Hematopoietic multipotent progenitor cell treated with erythropoietin and hydrocortisone succinate and interleukin-3 and kit ligand, for 8 days (in vitro differentiated cells): ENCODE results near the gene SURF2.
"Not testable (repeated sequence)": the region's sequence is repeated elsewhere in the genome, so short reads cannot be mapped to it uniquely, and the experiment has no call there.

Experiments used
- DNase-seq: peaks from one replicate; pipeline ENCODE4 v3.0.0-alpha.2; 2015

The SURF2 gene

DNA sequence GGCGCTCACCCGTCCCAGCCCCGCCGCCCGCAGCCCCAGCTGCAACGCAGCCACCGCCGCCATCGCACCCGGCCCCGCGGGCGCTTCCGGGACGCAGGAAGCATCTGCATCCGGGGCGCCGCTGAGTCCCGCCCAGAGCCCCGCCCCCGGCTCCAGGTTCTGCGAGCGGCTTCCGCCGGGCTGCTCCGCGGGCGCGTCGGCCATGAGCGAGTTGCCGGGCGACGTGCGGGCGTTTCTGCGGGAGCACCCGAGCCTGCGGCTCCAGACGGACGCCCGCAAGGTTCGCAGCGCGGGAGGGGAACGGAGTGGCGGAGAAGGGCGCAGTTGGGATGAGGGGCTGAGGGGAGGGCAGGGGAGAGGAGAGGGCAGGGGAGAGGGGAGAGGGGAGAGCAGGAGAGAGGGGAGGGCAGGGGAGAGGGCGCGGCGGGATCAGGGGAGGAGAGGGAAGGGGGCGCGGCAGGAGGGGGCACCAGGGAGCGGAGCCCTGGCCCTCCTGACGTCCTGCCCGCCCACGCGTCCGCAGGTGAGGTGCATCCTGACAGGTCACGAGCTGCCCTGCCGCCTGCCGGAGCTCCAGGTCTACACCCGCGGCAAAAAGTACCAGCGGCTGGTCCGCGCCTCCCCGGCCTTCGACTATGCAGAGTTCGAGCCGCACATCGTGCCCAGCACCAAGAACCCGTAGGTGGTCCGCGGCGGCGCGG, at the start of gene SURF2, which contains the start of gene SURF1:
TSS of gene SURF2 (plus strand) at position 160 of the 701 bp plus-strand sequence. CDS start at position 203, 43 bp downstream.
TSS of gene SURF1 (minus strand) at position 97 of the 701 bp plus-strand sequence. CDS start at position 63, 34 bp downstream.
- DNase-seq, result peak; percentile 83

DNA sequence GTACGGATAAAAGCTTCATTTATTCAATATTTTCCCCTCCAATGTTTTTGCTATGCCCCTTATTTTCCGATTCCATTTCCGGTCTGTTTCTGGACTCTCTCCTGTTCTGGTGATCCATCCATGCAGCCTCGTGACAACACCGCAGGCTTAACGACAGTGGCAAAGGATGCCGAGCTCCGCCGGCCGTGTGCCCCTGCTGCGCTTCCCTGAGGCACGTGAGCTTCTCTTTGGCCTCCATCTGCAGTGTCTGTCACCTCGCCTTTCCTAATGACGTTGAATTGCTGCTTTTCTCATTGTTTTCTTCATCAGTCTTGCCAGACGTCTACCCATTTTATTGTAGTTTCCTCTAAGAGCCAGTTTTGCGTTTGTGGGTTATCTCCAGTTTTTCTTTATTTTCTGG, 49.0 kb upstream of the SURF2 start:
- DNase-seq, result no peak

GRCh38 chr9:133309608-133310007, 46.7 kb upstream of the SURF2 start:
- no peak for DNase-seq

- DNase-seq, result no peak
These were observed 40.4 kb upstream of the SURF2 start for GRCh38 chr9:133315997-133316396.

GRCh38 chr9:133317551-133317950, 38.8 kb upstream of the SURF2 start:
- DNase-seq, result not testable (repeated sequence)

DNA sequence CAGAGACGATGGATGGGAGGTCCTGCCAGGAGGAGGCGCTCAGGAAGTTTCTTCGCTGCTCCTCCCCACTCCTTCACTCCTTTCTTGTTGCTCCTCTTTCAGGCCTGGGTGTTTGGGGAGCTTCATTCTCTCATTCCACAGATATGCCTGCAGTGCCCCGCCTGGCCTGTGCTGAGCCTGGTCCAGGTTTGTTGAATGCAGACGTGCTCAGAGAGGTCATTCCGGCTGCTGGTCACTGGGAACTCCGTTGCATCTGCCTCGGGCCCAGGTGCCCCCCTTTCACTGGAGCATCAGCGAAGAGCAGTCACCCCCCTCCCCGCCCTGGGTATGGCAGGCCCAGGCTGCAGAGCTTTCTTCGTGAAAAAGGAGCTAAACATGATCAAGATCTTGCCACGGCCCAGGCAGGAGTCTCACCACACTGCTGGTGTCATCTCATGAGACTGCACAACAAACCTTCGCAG, 35.9 kb upstream of the SURF2 start:
- DNase-seq, result no peak

DNA sequence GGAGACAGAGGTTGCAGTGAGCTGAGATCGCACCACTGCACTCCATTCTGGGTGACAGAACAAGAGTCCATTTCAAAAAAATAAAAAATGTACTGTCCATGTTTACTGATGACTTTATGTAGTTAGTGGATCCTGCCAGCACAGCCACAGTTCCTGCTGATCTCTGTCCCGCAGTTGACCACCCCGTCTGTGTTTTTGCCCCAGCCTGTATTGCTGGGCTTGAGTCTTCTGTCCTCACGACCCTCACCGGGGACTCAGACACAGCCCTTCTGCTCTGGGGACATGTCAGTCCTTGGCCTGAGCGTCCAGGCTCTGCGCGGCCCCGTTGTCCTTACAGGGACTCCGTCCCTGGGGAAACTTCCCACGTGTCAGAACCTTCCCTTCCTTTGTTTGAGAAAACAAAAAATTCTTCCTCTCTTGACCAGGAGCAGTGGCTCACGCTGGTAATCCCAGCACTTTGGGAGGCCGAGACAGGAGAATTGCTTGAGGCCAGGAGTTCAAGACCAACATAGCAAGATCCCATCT, 34.9 kb upstream of the SURF2 start:
- no peak for DNase-seq

DNA sequence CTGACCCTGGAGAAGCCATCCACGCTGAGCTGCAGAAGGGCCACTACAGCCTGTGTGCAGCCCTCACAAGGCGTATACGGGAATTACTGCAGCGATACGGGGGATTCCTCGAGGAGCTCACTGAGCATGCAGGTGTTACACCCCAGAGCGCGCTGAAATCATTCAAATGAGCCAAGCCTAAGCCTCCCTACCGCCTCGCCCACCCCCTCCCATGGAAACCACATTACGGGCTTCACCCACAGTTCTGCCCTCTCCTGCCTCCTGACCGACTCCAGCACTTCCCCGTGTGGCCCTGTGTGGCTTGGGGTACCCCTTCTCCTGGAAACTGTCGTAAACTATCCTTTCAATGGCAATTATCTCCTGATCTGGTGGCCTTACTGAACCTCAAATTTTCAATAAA, 33.6 kb upstream of the SURF2 start:
- DNase-seq, result no peak

DNA sequence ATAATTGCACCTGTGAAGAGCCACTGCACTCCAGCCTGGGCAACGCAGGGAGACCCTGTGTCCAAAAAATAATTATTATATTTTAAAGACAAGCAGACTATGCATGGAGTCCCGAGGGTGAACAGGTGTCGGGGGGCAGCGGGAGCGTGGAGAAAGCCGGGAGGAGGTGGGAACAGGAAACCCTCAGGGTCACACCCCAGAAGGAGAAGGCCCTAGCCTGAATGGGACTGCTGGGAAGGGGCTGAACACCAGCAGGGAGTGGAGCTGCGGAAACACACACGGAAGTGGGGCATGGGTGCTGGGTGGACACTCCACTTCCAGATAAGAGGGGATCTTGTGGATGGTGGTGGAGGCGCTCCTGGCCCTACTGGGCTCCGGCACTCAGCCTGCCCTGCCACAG, 33.1 kb upstream of the SURF2 start:
- DNase-seq, result no peak

- no peak for DNase-seq
These were observed 32.2 kb upstream of the SURF2 start for GRCh38 chr9:133323991-133324703.

GRCh38 chr9:133327021-133327420, 29.3 kb upstream of the SURF2 start:
- DNase-seq, result not testable (repeated sequence)

GRCh38 chr9:133327834-133328484, 28.4 kb upstream of the SURF2 start:
- no peak for DNase-seq

DNA sequence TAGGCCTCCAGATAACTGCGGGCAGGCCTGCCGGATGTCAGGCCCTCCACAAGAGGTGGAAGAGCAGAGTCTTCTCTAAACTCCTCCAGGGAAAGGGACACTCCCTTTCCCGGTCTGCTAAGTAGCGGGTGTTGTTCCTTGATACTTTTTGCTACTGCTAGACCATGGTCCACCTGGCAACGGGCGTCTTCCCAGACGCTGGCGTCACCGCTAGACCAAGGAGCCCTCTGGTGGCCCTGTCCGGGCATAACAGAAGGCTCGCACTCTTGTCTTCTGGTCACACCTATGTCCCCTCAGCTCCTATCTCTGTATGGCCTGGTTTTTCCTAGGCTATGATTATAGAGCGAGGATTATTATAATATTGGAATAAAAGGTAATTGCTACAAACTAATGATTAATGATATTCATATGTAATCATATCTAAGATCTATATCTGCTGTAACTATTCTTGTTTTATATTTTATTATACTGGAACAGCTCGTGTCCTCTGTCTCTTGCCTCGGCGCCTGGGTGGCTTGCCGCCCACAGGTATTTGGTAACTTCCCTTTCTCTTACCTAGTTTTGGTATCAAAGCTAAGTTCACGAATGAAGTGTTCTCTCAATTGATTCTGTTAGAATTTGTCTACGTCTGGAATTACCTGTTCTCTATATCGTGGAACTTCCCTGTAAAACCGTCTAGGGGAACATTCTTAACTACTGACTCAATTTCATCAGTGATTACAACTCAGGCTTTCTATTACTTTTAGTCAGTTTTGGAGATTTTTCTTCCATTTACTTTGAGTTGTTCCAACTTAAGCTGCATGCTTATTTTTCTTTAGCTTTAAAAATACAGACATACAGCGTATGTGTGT, 26.8 kb upstream of the SURF2 start:
- DNase-seq, result peak; percentile 44

DNA sequence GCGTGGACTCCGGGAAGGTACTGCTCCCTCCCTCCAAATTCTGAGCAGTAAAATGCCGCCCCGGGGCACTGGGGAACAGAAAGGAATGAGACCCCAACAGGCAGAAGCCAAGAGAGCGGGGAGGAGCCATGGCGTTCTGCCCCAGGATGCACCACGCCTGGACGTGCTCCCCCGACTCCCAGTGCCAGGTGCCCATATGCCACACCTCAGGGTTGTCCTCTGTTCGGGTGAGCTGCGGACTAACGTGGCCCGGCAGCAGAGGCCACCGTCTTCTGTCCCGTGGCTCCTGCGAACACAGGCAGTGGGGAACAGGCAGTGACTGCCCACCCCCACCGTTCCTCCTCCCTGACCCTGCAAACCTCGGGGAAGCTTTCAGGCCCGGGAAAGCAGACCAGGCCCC, 25.1 kb upstream of the SURF2 start:
- no peak for DNase-seq

DNA sequence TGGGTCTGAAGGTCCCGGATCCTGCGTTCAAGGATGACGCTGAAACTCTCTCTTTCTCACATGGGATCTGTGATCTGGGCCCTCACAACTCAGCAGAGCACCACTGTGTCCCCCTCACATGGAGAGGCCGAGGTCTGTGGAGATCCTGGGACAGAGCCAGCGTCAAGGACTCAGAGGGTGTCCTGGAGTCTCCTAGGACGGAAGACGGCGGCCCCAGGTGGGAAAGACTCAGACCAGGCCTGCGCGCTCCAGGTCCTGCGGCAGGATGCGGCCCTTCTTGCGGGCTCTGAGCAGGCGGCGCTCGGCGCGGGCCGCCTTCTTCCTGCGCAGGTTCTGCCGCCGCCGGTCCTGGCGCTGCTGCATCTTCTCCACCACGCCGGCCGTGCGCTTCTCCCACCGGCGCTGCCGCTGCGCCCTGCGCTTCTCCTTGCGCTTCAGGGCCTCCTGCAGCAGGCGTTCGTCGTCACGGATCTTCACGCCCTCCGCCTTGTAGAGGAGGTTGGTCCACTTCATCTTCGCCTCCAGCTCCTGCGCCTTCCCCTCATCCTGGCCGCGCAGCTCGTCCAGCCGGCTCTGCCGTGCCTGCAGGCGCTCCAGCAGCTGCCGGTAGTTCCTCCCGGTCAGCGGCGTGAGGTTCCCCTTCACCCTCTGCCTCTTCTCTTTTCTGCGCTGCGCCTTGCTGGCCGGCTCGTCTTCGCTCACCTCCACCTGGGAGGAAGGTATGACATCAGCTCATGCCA, 24.5 kb upstream of the SURF2 start:
- DNase-seq, result no peak

DNA sequence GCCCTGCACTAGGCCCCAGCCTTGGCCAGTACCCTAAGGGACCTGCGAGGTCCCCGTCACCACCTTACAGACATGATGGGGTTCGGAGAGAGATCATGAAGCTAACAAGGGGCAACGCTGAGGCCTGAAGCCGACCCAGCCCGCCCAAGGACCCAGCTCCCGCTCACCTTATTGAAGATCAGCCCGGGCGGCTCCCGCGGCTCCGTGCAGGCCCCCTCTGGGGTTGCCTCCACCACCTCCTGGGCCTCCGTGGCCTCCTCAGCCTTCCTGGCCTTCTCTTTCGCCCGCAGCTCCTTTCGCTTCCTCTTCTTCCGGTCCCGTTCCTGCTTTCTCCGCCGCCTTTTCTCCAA, 24.0 kb upstream of the SURF2 start:
- no peak for DNase-seq

DNA sequence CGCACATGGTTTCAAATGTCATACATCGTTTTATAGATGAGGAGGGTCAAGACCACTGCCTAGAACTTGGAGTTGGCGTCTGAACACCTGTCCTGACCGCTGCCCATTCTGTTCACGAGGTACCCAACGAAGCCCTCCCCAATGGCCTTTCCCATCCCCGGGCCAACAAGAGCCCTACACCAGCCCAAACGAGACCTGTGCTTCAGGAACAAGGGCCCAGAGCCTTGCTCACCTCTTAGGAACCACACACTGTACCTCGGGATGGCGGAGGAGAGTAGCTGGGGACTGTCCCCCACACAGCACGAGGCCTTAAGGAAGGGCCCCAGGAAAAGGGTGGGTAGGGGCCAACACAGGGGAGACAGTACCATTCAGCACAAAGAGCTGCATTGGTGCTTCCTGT, 23.3 kb upstream of the SURF2 start:
- no peak for DNase-seq

- no peak for DNase-seq
These were observed 22.8 kb upstream of the SURF2 start for GRCh38 chr9:133333566-133333965.

DNA sequence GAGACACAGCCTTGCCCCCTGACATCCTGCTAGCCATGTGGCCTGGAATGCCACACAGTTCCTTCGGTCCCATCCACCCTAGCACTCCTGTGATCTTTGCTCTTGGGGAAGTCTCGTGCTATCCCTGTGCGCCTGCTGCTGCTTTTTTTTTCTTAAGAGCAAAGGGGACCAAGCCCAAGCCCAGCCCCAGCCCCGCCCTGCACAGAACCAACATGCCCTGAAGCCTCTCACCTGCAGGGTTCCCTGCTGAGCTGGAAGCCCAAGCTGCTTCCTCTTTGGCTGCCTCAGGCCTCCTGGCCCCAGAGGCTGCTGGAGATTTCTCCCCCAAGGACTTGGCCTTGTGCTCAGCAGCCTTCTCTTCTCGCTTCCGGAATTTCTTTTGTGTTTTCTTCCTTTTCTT, 22.2 kb upstream of the SURF2 start:
- DNase-seq, result no peak

DNA sequence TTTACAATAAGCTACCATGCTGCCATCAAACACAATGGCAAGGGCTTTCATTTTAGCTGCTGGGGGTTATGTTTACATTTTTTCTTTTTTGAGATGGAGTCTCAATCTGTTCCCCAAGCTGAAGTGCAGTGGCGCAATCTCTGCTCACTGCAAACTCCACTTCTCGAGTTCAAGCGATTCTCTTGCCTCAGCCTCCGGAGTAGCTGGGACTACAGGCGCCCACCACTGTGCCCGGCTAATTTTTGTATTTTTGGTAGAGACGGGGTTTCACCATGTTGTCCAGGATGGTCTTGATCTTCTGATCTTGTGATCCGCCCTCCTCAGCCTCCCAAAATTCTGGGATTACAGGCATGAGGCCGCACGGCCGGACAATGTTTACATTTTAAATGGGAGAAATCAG, 21.5 kb upstream of the SURF2 start:
- not testable (repeated sequence) for DNase-seq

- peak; percentile 94 for DNase-seq
These were observed 20.2 kb upstream of the SURF2 start, which contains the start of gene SURF6 for GRCh38 chr9:133335924-133336811. Gene SURF6 (minus strand): TSS chr9:133336188. CDS start chr9:133336132, 56 bp downstream.
